Measurements from ENCODE around the gene INTS2. TPM values are rescaled to one million over a fixed set of nuclear protein-coding genes. Genes with fewer than 3 reads are reported as not detected.
"Not testable (repeated sequence)": the region's sequence is repeated elsewhere in the genome, so short reads cannot be mapped to it uniquely, and the experiment has no call there.

Gene INTS2
- polyA plus RNA-seq, 1 donor (not counting 4 experiments of a cell fraction or from before 2014, with no cell fraction given), result 10.4 TPM

GRCh38 chr17:61821655-61822054, 106.1 kb downstream of the INTS2 start:
- Histone ChIP-seq H3K4me3 (ENCODE audit: control insufficient read depth in 2 of 3, extremely low read depth in 1 of 3, insufficient read depth in 2 of 3, low read depth in 1 of 3, low read length in 3 of 3) (no peak overlapping the region), H3K4me2 (ENCODE audit: control insufficient read depth, extremely low read depth, insufficient read depth, low read depth, low read length) (no peak overlapping the region), H3K36me3 (ENCODE audit: control insufficient read depth in 2 of 2, extremely low read depth in 1 of 2, insufficient read depth in 2 of 2, low read length in 2 of 2) (peaks cover 0 to 3% of the 10 kb centered on the region in 2 experiments), H2AFZ (ENCODE audit: control insufficient read depth, low read length) (no peak overlapping the region), H3K79me2 (ENCODE audit: control insufficient read depth, insufficient read depth, low read length) (no peaks in the 10 kb centered on the region), H3K4me1 (ENCODE audit: control insufficient read depth, extremely low read depth, insufficient read depth, low read length) (no peaks in the 10 kb centered on the region), H3K27ac (ENCODE audit: control insufficient read depth, insufficient read depth, low read length) (no peak overlapping the region), H3K9me1 (ENCODE audit: control insufficient read depth, extremely low read depth, insufficient read depth, low read length) (no peaks in the 10 kb centered on the region), H4K20me1 (ENCODE audit: control insufficient read depth, extremely low read depth, insufficient read depth, low read length) (no peaks in the 10 kb centered on the region), H3K9me3 (ENCODE audit: control insufficient read depth, low read depth, low read length) (no peaks in the 10 kb centered on the region), H3K27me3 (ENCODE audit: control insufficient read depth, extremely low read depth, insufficient read depth, low read length) (no peaks in the 10 kb centered on the region), H3K9ac (ENCODE audit: control insufficient read depth, extremely low read depth, insufficient read depth, low read length) (no peak overlapping the region)
- DNase-seq (ENCODE audit: low read depth, low spot score) (no peak), FAIRE-seq (no peak)
- TF ChIP-seq EZH2 (IDR thresholded peaks at IDR 0.05; ENCODE audit: low read length), result no peak
- TF ChIP-seq CTCF (optimal IDR thresholded peaks at IDR 0.05 in 1 of 3, IDR thresholded peaks at IDR 0.05 in 1 of 3, conservative IDR thresholded peaks at IDR 0.05 in 1 of 3; ENCODE audit: extremely low read depth in 1 of 3, insufficient read depth in 2 of 3, low read length in 3 of 3), result no peak
- dilution Hi-C loops (cut with MboI; ENCODE audit: extremely low pct_ligation_motif_present, low sequenced_read_pairs), result no loop called here

- H3K9me3 ChIP-seq (ENCODE audit: control insufficient read depth, low read depth, low read length); H3K36me3 ChIP-seq (ENCODE audit: control insufficient read depth in 2 of 2, extremely low read depth in 1 of 2, insufficient read depth in 2 of 2, low read length in 2 of 2); H3K27me3 ChIP-seq (ENCODE audit: control insufficient read depth, extremely low read depth, insufficient read depth, low read length); FAIRE-seq; H3K9ac ChIP-seq (ENCODE audit: control insufficient read depth, extremely low read depth, insufficient read depth, low read length); DNase-seq (ENCODE audit: low read depth, low spot score); H4K20me1 ChIP-seq (ENCODE audit: control insufficient read depth, extremely low read depth, insufficient read depth, low read length); H3K4me2 ChIP-seq (ENCODE audit: control insufficient read depth, extremely low read depth, insufficient read depth, low read depth, low read length); H3K4me3 ChIP-seq (ENCODE audit: control insufficient read depth in 2 of 3, extremely low read depth in 1 of 3, insufficient read depth in 2 of 3, low read depth in 1 of 3, low read length in 3 of 3); H3K9me1 ChIP-seq (ENCODE audit: control insufficient read depth, extremely low read depth, insufficient read depth, low read length); dilution Hi-C loops (cut with MboI; ENCODE audit: extremely low pct_ligation_motif_present, low sequenced_read_pairs); H3K79me2 ChIP-seq (ENCODE audit: control insufficient read depth, insufficient read depth, low read length); H3K27ac ChIP-seq (ENCODE audit: control insufficient read depth, insufficient read depth, low read length); H3K4me1 ChIP-seq (ENCODE audit: control insufficient read depth, extremely low read depth, insufficient read depth, low read length); H2AFZ ChIP-seq (ENCODE audit: control insufficient read depth, low read length): not testable (repeated sequence)
Observed at GRCh38 chr17:61819265-61819664, 108.5 kb downstream of the INTS2 start.

GRCh38 chr17:61818225-61818624, 109.6 kb downstream of the INTS2 start:
- Histone ChIP-seq H3K36me3 (ENCODE audit: control insufficient read depth in 2 of 2, extremely low read depth in 1 of 2, insufficient read depth in 2 of 2, low read length in 2 of 2) (peaks cover 0 to 6% of the 10 kb centered on the region in 2 experiments), H3K79me2 (ENCODE audit: control insufficient read depth, insufficient read depth, low read length) (no peaks in the 10 kb centered on the region), H3K27ac (ENCODE audit: control insufficient read depth, insufficient read depth, low read length) (no peak overlapping the region), H3K4me3 (ENCODE audit: control insufficient read depth in 2 of 3, extremely low read depth in 1 of 3, insufficient read depth in 2 of 3, low read depth in 1 of 3, low read length in 3 of 3) (no peak overlapping the region), H3K4me1 (ENCODE audit: control insufficient read depth, extremely low read depth, insufficient read depth, low read length) (no peaks in the 10 kb centered on the region), H3K4me2 (ENCODE audit: control insufficient read depth, extremely low read depth, insufficient read depth, low read depth, low read length) (no peak overlapping the region), H3K9me3 (ENCODE audit: control insufficient read depth, low read depth, low read length) (no peaks in the 10 kb centered on the region), H2AFZ (ENCODE audit: control insufficient read depth, low read length) (no peak overlapping the region), H4K20me1 (ENCODE audit: control insufficient read depth, extremely low read depth, insufficient read depth, low read length) (no peaks in the 10 kb centered on the region), H3K9ac (ENCODE audit: control insufficient read depth, extremely low read depth, insufficient read depth, low read length) (no peak overlapping the region), H3K9me1 (ENCODE audit: control insufficient read depth, extremely low read depth, insufficient read depth, low read length) (no peaks in the 10 kb centered on the region), H3K27me3 (ENCODE audit: control insufficient read depth, extremely low read depth, insufficient read depth, low read length) (no peaks in the 10 kb centered on the region)
- dilution Hi-C loops (cut with MboI; ENCODE audit: extremely low pct_ligation_motif_present, low sequenced_read_pairs), result no loop called here
- FAIRE-seq, result no peak
- TF ChIP-seq CTCF (optimal IDR thresholded peaks at IDR 0.05 in 1 of 3, IDR thresholded peaks at IDR 0.05 in 1 of 3, conservative IDR thresholded peaks at IDR 0.05 in 1 of 3; ENCODE audit: extremely low read depth in 1 of 3, insufficient read depth in 2 of 3, low read length in 3 of 3) (no peak), EZH2 (IDR thresholded peaks at IDR 0.05; ENCODE audit: low read length) (no peak)
- DNase-seq (ENCODE audit: low read depth, low spot score), result no peak
